Gastrocnemius medialis (tissue), 4 donors: Measurements from ENCODE around the gene EFCAB10.

Experiments
- POLR2A ChIP-seq, 2 donors: fragments of 450-650 bp; IDR thresholded peaks; one replicate each; pipeline ENCODE4 v1.6.1; 2017; ENCODE audit warnings: antibody characterized with exemption in 2 of 2, mild to moderate bottlenecking in 2 of 2, moderate library complexity in 2 of 2
- TF ChIP-seq, protein P1 (sequence below), 5 experiments: fragments of 450-650 bp in 3 of 5; fragments of 200-600 bp in 2 of 5; sonication (generic) in 2 of 5; IDR thresholded peaks in 4 of 5; conservative IDR thresholded peaks in 1 of 5; 1 replicate in 4 of 5; 2 replicates in 1 of 5; pipeline ENCODE4 v1.5.1; 2016 to 2019; ENCODE audit warnings: antibody characterized with exemption in 5 of 5, mild to moderate bottlenecking in 3 of 5, moderate library complexity in 3 of 5

DNA sequence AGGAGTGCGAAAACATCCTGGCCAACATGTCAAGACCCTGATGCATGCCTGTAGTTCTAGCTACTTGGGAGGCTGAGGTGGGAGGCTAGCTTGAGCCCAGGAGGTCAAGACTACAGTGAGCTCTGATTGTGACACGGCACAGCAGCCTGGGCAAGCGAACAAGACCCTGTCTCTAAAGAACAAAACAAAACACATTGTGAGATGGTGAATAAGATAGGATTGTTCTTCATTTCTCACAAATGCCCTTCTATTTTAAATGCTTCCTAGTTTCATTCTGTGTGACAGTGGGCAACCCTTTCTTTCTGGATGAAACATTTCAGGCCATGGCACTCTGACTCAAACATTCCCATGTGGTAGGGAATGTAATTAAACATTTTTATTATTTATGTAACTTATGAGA is 13.5 kb downstream of the EFCAB10 start:
- TF ChIP-seq, protein P1, sequence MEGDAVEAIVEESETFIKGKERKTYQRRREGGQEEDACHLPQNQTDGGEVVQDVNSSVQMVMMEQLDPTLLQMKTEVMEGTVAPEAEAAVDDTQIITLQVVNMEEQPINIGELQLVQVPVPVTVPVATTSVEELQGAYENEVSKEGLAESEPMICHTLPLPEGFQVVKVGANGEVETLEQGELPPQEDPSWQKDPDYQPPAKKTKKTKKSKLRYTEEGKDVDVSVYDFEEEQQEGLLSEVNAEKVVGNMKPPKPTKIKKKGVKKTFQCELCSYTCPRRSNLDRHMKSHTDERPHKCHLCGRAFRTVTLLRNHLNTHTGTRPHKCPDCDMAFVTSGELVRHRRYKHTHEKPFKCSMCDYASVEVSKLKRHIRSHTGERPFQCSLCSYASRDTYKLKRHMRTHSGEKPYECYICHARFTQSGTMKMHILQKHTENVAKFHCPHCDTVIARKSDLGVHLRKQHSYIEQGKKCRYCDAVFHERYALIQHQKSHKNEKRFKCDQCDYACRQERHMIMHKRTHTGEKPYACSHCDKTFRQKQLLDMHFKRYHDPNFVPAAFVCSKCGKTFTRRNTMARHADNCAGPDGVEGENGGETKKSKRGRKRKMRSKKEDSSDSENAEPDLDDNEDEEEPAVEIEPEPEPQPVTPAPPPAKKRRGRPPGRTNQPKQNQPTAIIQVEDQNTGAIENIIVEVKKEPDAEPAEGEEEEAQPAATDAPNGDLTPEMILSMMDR (IDR thresholded peaks at IDR 0.05 in 4 of 5, conservative IDR thresholded peaks at IDR 0.05 in 1 of 5), result no peak
- no peak for TF ChIP-seq POLR2A (IDR thresholded peaks at IDR 0.05)
